Suprapubic skin (tissue), 3 donors: ENCODE data around the gene UGT1A7.

Experiments
- POLR2A ChIP-seq, 2 donors: fragments of 450-650 bp; IDR thresholded peaks; one replicate each; pipeline ENCODE4 v1.6.1; 2017; ENCODE audit warnings: antibody characterized with exemption in 2 of 2, mild to moderate bottlenecking in 2 of 2, moderate library complexity in 2 of 2
- TF ChIP-seq, protein P1 (sequence below), 2 donors: fragments of 200-600 bp in 1 of 2; fragments of 450-650 bp in 1 of 2; sonication (generic) in 1 of 2; IDR thresholded peaks; one replicate each; pipeline ENCODE4 v1.5.1; 2016 to 2019; ENCODE audit warnings: antibody characterized with exemption in 2 of 2, mild to moderate bottlenecking in 1 of 2, moderate library complexity in 1 of 2

DNA sequence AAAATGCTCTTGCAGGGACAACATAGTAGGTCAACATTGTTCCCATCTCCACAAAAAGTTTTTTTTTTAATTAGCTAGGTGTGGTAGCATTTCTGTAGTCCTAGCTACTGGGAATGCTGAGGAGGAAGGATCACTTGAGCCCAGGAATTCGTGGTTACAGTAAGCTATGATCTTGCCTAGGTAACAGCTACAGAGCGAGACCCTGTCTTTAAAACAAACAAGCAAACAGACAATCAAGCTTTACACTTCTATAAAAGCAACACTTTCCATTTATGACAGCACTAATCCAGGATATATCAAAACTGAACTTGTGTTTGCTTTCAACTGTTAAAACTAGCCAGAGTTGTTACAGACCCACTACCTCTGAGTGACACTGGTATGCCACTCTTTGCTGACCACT lies 59.2 kb downstream of the UGT1A7 start:
- no peak for TF ChIP-seq POLR2A (IDR thresholded peaks at IDR 0.05)
- TF ChIP-seq, protein P1, sequence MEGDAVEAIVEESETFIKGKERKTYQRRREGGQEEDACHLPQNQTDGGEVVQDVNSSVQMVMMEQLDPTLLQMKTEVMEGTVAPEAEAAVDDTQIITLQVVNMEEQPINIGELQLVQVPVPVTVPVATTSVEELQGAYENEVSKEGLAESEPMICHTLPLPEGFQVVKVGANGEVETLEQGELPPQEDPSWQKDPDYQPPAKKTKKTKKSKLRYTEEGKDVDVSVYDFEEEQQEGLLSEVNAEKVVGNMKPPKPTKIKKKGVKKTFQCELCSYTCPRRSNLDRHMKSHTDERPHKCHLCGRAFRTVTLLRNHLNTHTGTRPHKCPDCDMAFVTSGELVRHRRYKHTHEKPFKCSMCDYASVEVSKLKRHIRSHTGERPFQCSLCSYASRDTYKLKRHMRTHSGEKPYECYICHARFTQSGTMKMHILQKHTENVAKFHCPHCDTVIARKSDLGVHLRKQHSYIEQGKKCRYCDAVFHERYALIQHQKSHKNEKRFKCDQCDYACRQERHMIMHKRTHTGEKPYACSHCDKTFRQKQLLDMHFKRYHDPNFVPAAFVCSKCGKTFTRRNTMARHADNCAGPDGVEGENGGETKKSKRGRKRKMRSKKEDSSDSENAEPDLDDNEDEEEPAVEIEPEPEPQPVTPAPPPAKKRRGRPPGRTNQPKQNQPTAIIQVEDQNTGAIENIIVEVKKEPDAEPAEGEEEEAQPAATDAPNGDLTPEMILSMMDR (IDR thresholded peaks at IDR 0.05) = no peak
